ENCODE results near the gene ENG.

Gene ENG

DNA sequence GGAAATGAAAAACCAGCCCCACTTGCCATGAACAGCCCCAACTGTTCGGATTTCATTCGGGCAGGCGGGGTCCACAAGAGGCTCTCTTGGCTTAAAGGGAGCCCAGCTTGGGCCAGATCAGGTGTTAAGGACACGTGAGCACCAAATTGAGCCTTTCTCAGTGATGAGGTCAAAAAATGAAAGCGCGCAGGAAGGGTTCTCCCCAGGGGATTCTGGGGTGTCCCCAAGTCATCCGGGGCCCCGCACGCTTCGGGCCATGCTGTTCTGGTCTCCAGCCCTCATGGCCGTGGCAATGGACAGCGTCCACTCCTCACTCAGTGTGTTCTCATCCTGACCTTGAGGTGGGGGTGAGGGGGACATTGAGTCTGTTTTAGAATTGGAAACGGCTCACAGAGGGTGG is 12.1 kb upstream of the ENG start:
- H4K20me1 ChIP-seq (ENCODE audit: insufficient read depth, low read length) = no peaks in the 10 kb centered on the region
- H3K9ac ChIP-seq (ENCODE audit: low read length) = no peak overlapping the region
- H3K79me2 ChIP-seq (ENCODE audit: low read length) = no peaks in the 10 kb centered on the region
- H3K27me3 ChIP-seq (ENCODE audit: low read depth, low read length) = no peaks in the 10 kb centered on the region
- H3K4me1 ChIP-seq (ENCODE audit: low read length) = peaks cover 6% of the 10 kb centered on the region
- H3K27ac ChIP-seq (ENCODE audit: low read length) = no peak overlapping the region
- H3K4me3 ChIP-seq (ENCODE audit: low read length) = peak overlapping the region; percentile 25; the same call in 1 of the 2 replicates
- TF ChIP-seq EZH2phosphoT487 (IDR thresholded peaks at IDR 0.05; ENCODE audit: low read depth) = no peak
- TF ChIP-seq, protein P1, sequence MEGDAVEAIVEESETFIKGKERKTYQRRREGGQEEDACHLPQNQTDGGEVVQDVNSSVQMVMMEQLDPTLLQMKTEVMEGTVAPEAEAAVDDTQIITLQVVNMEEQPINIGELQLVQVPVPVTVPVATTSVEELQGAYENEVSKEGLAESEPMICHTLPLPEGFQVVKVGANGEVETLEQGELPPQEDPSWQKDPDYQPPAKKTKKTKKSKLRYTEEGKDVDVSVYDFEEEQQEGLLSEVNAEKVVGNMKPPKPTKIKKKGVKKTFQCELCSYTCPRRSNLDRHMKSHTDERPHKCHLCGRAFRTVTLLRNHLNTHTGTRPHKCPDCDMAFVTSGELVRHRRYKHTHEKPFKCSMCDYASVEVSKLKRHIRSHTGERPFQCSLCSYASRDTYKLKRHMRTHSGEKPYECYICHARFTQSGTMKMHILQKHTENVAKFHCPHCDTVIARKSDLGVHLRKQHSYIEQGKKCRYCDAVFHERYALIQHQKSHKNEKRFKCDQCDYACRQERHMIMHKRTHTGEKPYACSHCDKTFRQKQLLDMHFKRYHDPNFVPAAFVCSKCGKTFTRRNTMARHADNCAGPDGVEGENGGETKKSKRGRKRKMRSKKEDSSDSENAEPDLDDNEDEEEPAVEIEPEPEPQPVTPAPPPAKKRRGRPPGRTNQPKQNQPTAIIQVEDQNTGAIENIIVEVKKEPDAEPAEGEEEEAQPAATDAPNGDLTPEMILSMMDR (IDR thresholded peaks at IDR 0.05; ENCODE audit: low read depth, low read length) = no peak
- peak overlapping the region; percentile 49; the same call in 1 of the 2 replicates for H2AFZ ChIP-seq (ENCODE audit: low read depth, low read length)
- H3K4me2 ChIP-seq (ENCODE audit: low read length) = peak overlapping the region; percentile 58
- H3K36me3 ChIP-seq (replicated peaks; ENCODE audit: low read depth, low read length) = no peaks in the 10 kb centered on the region
- no peaks in the 10 kb centered on the region for H3K9me3 ChIP-seq (ENCODE audit: insufficient read depth, low read length)

DNA sequence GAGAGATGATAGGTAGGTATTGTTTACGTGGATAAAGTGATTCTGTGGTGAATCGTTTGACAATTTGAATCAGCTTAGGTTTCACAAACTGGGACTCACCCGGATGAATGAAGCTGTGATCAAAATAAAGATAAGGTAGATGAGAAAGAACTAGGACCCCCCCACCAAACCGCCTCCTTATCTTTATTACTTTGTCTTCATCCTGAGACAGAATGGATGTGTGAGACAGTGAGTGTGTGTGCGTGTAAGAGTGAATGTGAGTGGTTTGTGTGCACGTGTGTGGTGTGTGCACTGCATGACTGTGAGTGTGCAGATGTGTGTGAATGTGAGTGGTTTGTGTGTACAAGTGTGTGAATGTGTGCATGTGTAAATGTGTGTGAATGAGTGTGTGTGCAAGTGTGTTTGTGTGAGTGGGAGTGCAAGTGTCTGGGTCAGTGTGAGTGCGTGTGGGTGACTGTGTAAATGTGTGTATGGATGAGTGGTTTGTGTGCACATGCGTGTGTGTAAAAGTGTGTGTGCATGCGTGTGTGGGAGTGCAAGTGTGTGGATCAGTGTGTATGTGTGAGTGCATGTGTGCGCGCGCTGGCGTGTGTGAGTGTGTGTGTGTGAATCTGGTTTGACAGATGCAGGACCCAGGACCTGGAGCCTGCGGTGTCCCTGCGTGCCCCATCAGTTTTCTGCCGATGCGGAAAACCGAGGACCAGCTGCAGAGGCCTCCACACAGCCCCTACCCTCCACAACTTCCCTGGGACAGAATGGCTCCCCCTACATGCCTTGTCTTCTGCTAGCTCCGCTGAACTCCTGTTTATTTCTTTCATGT is 11.4 kb upstream of the ENG start:
- Histone ChIP-seq H3K9ac (ENCODE audit: low read length) (no peak overlapping the region), H2AFZ (ENCODE audit: low read depth, low read length) (no peak overlapping the region), H3K27me3 (ENCODE audit: low read depth, low read length) (no peaks in the 10 kb centered on the region), H3K4me1 (ENCODE audit: low read length) (peaks cover 6% of the 10 kb centered on the region), H3K4me2 (ENCODE audit: low read length) (0 out of 2 replicates have a peak overlapping the region, but pooled peaks have one; percentile 58), H4K20me1 (ENCODE audit: insufficient read depth, low read length) (no peaks in the 10 kb centered on the region), H3K79me2 (ENCODE audit: low read length) (no peaks in the 10 kb centered on the region), H3K9me3 (ENCODE audit: insufficient read depth, low read length) (no peaks in the 10 kb centered on the region), H3K36me3 (replicated peaks; ENCODE audit: low read depth, low read length) (no peaks in the 10 kb centered on the region), H3K27ac (ENCODE audit: low read length) (no peak overlapping the region), H3K4me3 (ENCODE audit: low read length) (no peak overlapping the region)
- TF ChIP-seq EZH2phosphoT487 (IDR thresholded peaks at IDR 0.05; ENCODE audit: low read depth) = no peak
- TF ChIP-seq, protein P1 (IDR thresholded peaks at IDR 0.05; ENCODE audit: low read depth, low read length) = no peak

DNA sequence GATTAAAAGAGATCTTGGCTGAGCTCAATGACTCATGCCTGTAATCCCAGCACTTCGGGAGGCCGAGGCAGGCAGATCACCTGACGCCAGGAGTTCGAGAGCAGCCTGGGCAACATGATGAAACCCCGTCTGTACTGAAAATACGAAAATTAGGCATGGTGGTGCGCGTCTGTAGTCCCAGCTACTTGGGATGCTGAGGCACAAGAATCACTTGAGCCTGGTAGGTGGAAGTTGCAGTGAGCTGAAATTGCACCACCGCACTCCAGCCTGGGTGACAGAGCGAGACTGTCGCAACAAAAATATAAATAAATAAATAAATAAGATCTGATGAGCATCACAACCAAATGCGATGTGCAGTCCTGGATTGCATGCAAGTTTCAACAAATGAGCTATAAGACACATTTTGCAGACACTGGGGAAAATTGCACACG is 8.7 kb upstream of the ENG start:
- no peak overlapping the region for H3K9ac ChIP-seq (ENCODE audit: low read length)
- H3K4me2 ChIP-seq (ENCODE audit: low read length) = no peak overlapping the region
- H3K79me2 ChIP-seq (ENCODE audit: low read length) = no peaks in the 10 kb centered on the region
- H4K20me1 ChIP-seq (ENCODE audit: insufficient read depth, low read length) = no peaks in the 10 kb centered on the region
- TF ChIP-seq, protein P1 (IDR thresholded peaks at IDR 0.05; ENCODE audit: low read depth, low read length) = no peak
- no peak overlapping the region for H2AFZ ChIP-seq (ENCODE audit: low read depth, low read length)
- H3K27ac ChIP-seq (ENCODE audit: low read length) = no peak overlapping the region
- no peak overlapping the region for H3K4me3 ChIP-seq (ENCODE audit: low read length)
- no peaks in the 10 kb centered on the region for H3K27me3 ChIP-seq (ENCODE audit: low read depth, low read length)
- H3K4me1 ChIP-seq (ENCODE audit: low read length) = peaks cover 6% of the 10 kb centered on the region
- H3K36me3 ChIP-seq (replicated peaks; ENCODE audit: low read depth, low read length) = no peaks in the 10 kb centered on the region
- no peaks in the 10 kb centered on the region for H3K9me3 ChIP-seq (ENCODE audit: insufficient read depth, low read length)

DNA sequence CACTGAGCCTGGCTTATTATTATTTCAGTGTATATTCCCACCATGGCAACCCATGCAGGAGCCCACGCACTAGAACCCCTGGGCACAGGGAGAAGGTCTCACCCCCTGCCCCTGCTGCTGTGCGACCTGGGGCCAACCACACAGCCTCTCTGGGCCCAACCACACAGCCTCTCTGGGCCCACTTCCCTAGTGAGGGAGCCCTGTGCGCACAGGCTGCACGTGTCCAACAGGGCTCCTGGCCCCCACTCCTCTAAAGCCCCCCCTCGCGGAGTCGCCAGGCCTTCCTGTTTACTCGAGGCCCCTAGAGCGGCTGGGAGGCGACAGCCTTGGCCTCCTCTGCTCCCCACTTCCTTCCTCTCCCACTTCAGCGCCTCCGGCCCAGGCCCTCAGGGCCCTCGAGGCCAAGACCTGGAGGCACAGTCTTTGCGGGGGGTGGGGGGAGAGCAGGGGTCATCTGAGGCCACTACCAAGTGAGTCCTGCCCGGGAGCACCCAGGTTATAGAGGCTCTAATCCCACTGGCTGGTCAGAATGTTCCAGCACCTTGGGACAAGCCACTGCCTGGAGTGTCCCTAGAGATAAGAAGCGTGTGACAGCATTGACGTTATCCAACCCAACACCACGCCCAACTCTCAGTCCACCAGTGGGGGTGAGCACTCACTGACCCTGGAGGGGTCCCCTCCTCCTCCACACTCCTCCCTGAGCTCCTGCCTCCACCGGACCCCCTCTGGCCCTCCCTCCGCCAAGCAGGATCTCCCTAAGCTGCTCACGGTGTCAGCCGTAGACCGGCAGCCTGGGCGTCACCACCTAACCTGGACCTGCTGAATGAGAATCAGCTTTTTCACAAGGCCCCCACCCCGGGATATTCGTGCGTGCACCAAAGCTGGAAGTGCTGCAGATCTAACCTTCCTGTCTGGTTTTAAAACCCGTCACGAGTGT is 7.9 kb upstream of the ENG start:
- H3K36me3 ChIP-seq (replicated peaks; ENCODE audit: low read depth, low read length) = no peaks in the 10 kb centered on the region
- TF ChIP-seq, protein P1 (IDR thresholded peaks at IDR 0.05; ENCODE audit: low read depth, low read length) = no peak
- TF ChIP-seq EZH2phosphoT487 (IDR thresholded peaks at IDR 0.05; ENCODE audit: low read depth) = no peak
- no peaks in the 10 kb centered on the region for H4K20me1 ChIP-seq (ENCODE audit: insufficient read depth, low read length)
- H3K9ac ChIP-seq (ENCODE audit: low read length) = no peak overlapping the region
- H2AFZ ChIP-seq (ENCODE audit: low read depth, low read length) = no peak overlapping the region
- H3K4me3 ChIP-seq (ENCODE audit: low read length) = no peak overlapping the region
- H3K27ac ChIP-seq (ENCODE audit: low read length) = no peak overlapping the region
- H3K27me3 ChIP-seq (ENCODE audit: low read depth, low read length) = no peaks in the 10 kb centered on the region
- H3K79me2 ChIP-seq (ENCODE audit: low read length) = no peaks in the 10 kb centered on the region
- H3K9me3 ChIP-seq (ENCODE audit: insufficient read depth, low read length) = no peaks in the 10 kb centered on the region
- no peak overlapping the region for H3K4me2 ChIP-seq (ENCODE audit: low read length)
- peaks cover 6% of the 10 kb centered on the region for H3K4me1 ChIP-seq (ENCODE audit: low read length)
